GM12878 (cell line): ENCODE data around the gene STK39. TPM values are rescaled to one million over a fixed set of nuclear protein-coding genes. Genes with fewer than 3 reads are reported as not detected.

Experiments
- ATAC-seq: fragments of 200-7000 bp; cut with Tn5 transposase; 3 replicates; pipeline ENCODE4 v1.9.1; 2020; ENCODE audit warnings: mild to moderate bottlenecking, moderate library complexity
- BruUV-seq: library from RNA; stranded (reverse); fragments of 400-500 nt; replicated peaks from 2 replicates; lab custom pipeline; 2021; lab: Mats Ljungman, UMichigan
- CTCF ChIA-PET: fragments of 300-600 bp; sonication (Branson Sonifier 250); formaldehyde crosslinking; extraction: SDS; loops from one replicate; lab custom pipeline; 2021; ENCODE audit warnings: inconsistent platforms; lab: Yijun Ruan, JAX
- POLR2A ChIA-PET: fragments of 350-600 bp; formaldehyde crosslinking; extraction: SDS; loops from one replicate; lab custom pipeline; 2021; ENCODE audit warnings: inconsistent platforms; lab: Charles Lee
- RAD21 ChIA-PET: fragments of 300-600 bp; sonication (Branson Sonifier 250); formaldehyde crosslinking; loops from one replicate; lab custom pipeline; 2023; ENCODE audit warnings: antibody characterized with exemption; ENCODE audit not compliant: unreplicated experiment; lab: Charles Lee
- SMC1A ChIA-PET: fragments of 300-600 bp; sonication (Branson Sonifier 250); formaldehyde crosslinking; loops from one replicate; lab custom pipeline; 2023; ENCODE audit not compliant: unreplicated experiment, uncharacterized antibody; lab: Charles Lee
- DNase-seq: peaks from one replicate; pipeline ENCODE4 v3.0.0-alpha.2; 2011; ENCODE audit warnings: low read depth, low spot score
- FAIRE-seq: peaks from 3 replicates; lab custom pipeline; 2011; peaks lifted over from hg19 to GRCh38; lab: Jason Lieb, UNC
- H2AFZ ChIP-seq: 2 replicates; pipeline ENCODE4 v1.6.0; 2011; ENCODE audit warnings: low read depth, low read length, control low read depth; ENCODE audit not compliant: control insufficient read depth
- H3K27ac ChIP-seq: 2 replicates; pipeline ENCODE4 v1.5.1; 2011; ENCODE audit warnings: control low read depth; ENCODE audit not compliant: control insufficient read depth, insufficient read depth
- H3K27me3 ChIP-seq, 2 experiments: replicated peaks in 1 of 2; 2 replicates each; pipeline versions ENCODE4 v1.6.0 to v1.6.1; 2011; ENCODE audit warnings: low read length in 1 of 2; ENCODE audit not compliant: control insufficient read depth in 2 of 2, insufficient read depth in 2 of 2
- H3K36me3 ChIP-seq, 2 experiments: 2 replicates each; pipeline ENCODE4 v1.5.1; 2011; ENCODE audit warnings: low read length in 1 of 2; ENCODE audit not compliant: control insufficient read depth in 2 of 2, insufficient read depth in 2 of 2
- H3K4me1 ChIP-seq: 2 replicates; pipeline ENCODE4 v1.6.1; 2011; ENCODE audit warnings: mild to moderate bottlenecking, low read length, moderate library complexity, mixed read lengths; ENCODE audit not compliant: control insufficient read depth, insufficient read depth
- H3K4me2 ChIP-seq: 2 replicates; pipeline ENCODE4 v1.6.0; 2011; ENCODE audit warnings: control low read depth; ENCODE audit not compliant: control insufficient read depth, insufficient read depth
- H3K4me3 ChIP-seq: fragments of 200-600 bp; sonication (generic); 2 replicates; pipeline ENCODE4 v1.5.1; 2016
- H3K79me2 ChIP-seq: 2 replicates; pipeline ENCODE4 v1.6.0; 2011; ENCODE audit warnings: low read length; ENCODE audit not compliant: control insufficient read depth, insufficient read depth
- H3K9ac ChIP-seq: 2 replicates; pipeline ENCODE4 v1.8.0; 2011; ENCODE audit warnings: low read length, control low read depth, mixed read lengths; ENCODE audit not compliant: control insufficient read depth, insufficient read depth
- H3K9me3 ChIP-seq: replicated peaks from 3 replicates; pipeline ENCODE4 v1.5.1; 2011; ENCODE audit warnings: mild to moderate bottlenecking, low read length; ENCODE audit not compliant: control insufficient read depth, insufficient read depth
- H4K20me1 ChIP-seq: 2 replicates; pipeline ENCODE4 v1.6.0; 2011; ENCODE audit not compliant: control insufficient read depth, insufficient read depth
- FOS ChIP-seq: IDR thresholded peaks from 3 replicates; pipeline ENCODE4 v1.6.1; 2011; ENCODE audit warnings: borderline replicate concordance; ENCODE audit not compliant: insufficient read length; ENCODE audit errors: extremely low read depth
- IRF3 ChIP-seq: fragments of 450-650 bp; IDR thresholded peaks from 2 replicates; pipeline ENCODE4 v1.6.1; 2014; ENCODE audit warnings: mild to moderate bottlenecking
- JUND ChIP-seq: IDR thresholded peaks from 2 replicates; pipeline ENCODE4 v1.6.1; 2012; ENCODE audit warnings: low read depth, mild to moderate bottlenecking, low read length, improper control_type of control experiment, moderate library complexity
- MEF2A ChIP-seq: IDR thresholded peaks from 2 replicates; pipeline ENCODE4 v1.6.1; 2011; ENCODE audit warnings: low read depth, mild to moderate bottlenecking, low read length, moderate library complexity; ENCODE audit not compliant: insufficient read depth
- NBN ChIP-seq: fragments of 450-650 bp; IDR thresholded peaks from 2 replicates; pipeline ENCODE4 v1.6.1; 2016
- NR2F1 ChIP-seq: fragments of 450-650 bp; conservative IDR thresholded peaks from 2 replicates; pipeline ENCODE4 v1.6.1; 2017; ENCODE audit warnings: mild to moderate bottlenecking
- SIN3A ChIP-seq: IDR thresholded peaks from 2 replicates; pipeline ENCODE4 v1.6.1; 2012; ENCODE audit warnings: low read depth, low read length, improper control_type of control experiment
- SRF ChIP-seq, 2 experiments: IDR thresholded peaks; 2 replicates each; pipeline ENCODE4 v1.6.1; 2011; ENCODE audit warnings: low read depth in 2 of 2, low read length in 2 of 2, mild to moderate bottlenecking in 1 of 2, moderate library complexity in 1 of 2
- WGBS: methylation state at CpG from one replicate; pipeline ENCODE4 v1.1.6; 2016; ENCODE audit warnings: low lambda C conversion rate; ENCODE audit not compliant: insufficient replicate concordance, insufficient coverage; ENCODE audit errors: missing lambda C conversion rate; 5-methylcytosine and 5-hydroxymethylcytosine counted together
- in situ Hi-C: fragments of 300-500 bp; cut with MboI; formaldehyde crosslinking; loops from 9 replicates; pipeline ENCODE4 v1.14.3; 2018; ENCODE audit warnings: mixed read lengths
- intact Hi-C: fragments of 100-400 bp; cut with micrococcal nuclease; formaldehyde crosslinking; loops from one replicate; pipeline ENCODE4 v1.14.2; 2022; ENCODE audit not compliant: unreplicated experiment
- polyA plus RNA-seq, 11 experiments: library from polyadenylated mRNA; depleted of rRNA in 4 of 11; unstranded in 6 of 11; stranded (reverse) in 5 of 11; fragments of >200 nt; fragmentation: Nextera tagmentation in 4 of 11; fragmentation: Illumina TruSeq in 1 of 11; extraction: Ambion mirVana in 4 of 11; extraction: Trizol in 1 of 11; gene quantifications; 1 replicate in 1 of 11; 2 replicates in 10 of 11; pipeline versions ENCODE4 v1.2.1 to v1.2.3, GENCODE V29; 2011 to 2016; ENCODE audit warnings: inconsistent platforms in 2 of 11, missing spikeins in 2 of 11, low read depth in 1 of 11
- total RNA-seq, 4 experiments: library from RNA; depleted of rRNA in 3 of 4; stranded (reverse); fragments of >200 nt in 3 of 4; fragmentation: Illumina TruSeq in 1 of 4; extraction: Trizol in 1 of 4; gene quantifications; 2 replicates each; pipeline versions ENCODE4 v1.2.1 to v1.2.3, GENCODE V29; 2013 to 2021
- TF ChIP-seq, protein P1 (sequence below): fragments of 450-650 bp; formaldehyde crosslinking; IDR thresholded peaks from 2 replicates; pipeline ENCODE4 v1.4.0; 2020; ENCODE audit warnings: mild to moderate bottlenecking, moderate library complexity
- TF ChIP-seq, protein P2 (sequence below): IDR thresholded peaks from 2 replicates; pipeline ENCODE4 v1.6.1; 2012; ENCODE audit warnings: low read depth, low read length, improper control_type of control experiment

STK39 gene
- total and polyA plus RNA-seq, 10 of the 15 experiments (the other 5 are each of a cell fraction or from before 2014, with no cell fraction given), result 0.03 to 0.21 (median 0.07) TPM; not detected in 5

DNA sequence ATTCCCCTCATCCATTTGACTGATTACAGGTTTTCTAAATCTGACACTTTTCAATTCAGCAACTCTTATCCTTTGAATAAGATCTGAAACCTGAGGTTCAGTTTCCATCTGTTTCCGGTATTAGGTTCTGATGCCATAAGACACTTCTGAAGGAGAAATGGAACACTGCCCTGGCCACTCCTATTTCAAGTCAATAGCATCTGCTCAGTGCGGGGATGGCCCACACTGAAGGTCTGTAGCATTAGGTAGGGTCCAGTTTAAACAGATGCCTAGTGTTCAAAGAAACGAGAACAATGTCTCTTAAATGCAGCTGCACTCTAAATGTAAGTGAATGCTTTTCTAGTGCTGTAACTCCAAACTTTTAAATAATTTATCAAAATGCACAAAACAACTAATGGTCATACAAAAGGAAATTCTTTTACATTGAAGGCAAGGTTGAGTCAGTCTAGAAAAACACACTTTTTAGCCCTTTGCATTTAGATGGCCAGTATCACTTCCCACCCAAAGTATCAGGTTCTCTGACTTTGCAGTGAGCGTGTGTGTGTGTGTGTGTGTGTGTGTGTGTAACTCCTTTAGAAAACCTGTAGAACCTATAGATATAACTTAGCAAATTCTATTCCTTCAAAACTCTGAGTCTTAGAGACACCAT, 78.2 kb downstream of the STK39 start:
- no TSS peak for BruUV-seq
- in situ Hi-C loops (no loop called here), intact Hi-C loops (no loop called here)
- Histone ChIP-seq H4K20me1 (no peaks in the 10 kb centered on the region), H3K4me1 (no peaks in the 10 kb centered on the region), H3K9me3 (no peaks in the 10 kb centered on the region), H2AFZ (no peak overlapping the region), H3K27me3 (peaks cover 1 to 6% of the 10 kb centered on the region in 2 experiments; a peak in 2 of 4 replicates), H3K36me3 (no peaks in the 10 kb centered on the region), H3K27ac (no peak overlapping the region), H3K4me2 (no peak overlapping the region), H3K79me2 (no peaks in the 10 kb centered on the region), H3K9ac (no peak overlapping the region), H3K4me3 (no peak overlapping the region)
- ChIA-PET RAD21 (no interaction called here), POLR2A (no interaction called here), SMC1A (no interaction called here), CTCF (no interaction called here)
- FAIRE-seq (no peak), DNase-seq (no peak), ATAC-seq (no peak)
- TF ChIP-seq IRF3, result no peak
- no peak for TF ChIP-seq NR2F1
- TF ChIP-seq SRF (IDR thresholded peaks at IDR 0.05; ENCODE audit: low read depth in 2 of 2, low read length in 2 of 2), result no peak
- no peak for TF ChIP-seq MEF2A
- WGBS, result 38% methylated on average over 4 of the region's 4 CpGs

DNA sequence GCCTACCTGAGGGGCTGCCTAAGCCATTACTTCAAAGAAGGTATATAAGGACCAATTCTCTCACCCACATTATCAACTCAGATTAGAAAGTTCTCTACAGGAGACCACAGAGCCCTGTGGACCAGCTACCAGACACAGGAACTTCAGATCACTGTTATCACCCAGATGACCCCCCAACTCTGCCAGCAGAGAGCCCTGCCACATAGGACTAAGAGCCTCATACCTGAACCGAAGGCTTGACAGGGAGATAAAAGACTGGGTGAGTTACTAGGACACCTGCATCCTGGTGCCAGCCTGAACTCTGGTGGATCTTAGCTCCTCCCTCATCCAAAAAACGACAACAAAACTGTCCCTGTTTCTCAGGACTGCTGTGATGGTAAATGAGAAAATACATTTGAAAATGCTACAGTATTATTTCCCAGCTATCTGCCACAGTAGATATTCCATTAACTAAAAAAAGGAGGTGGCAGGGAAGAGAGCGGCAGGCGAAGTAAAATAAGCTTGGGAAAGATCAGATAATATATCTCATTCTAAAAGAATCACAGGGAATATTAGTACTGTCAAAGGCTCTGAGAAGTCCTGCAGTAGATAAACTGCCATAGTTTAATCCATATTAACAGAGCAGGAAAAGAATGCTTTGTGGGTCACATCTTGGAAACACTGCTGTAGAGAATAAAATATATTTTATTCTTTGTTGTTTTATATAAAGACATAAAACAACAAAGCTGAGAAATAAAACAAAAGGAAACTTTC, 79.7 kb downstream of the STK39 start:
- H3K9me3 ChIP-seq, result no peaks in the 10 kb centered on the region
- no peak overlapping the region for H3K4me3 ChIP-seq
- ChIA-PET CTCF (no interaction called here), RAD21 (no interaction called here), SMC1A (no interaction called here)
- no peak overlapping the region for H3K9ac ChIP-seq
- intact Hi-C loops (no loop called here), in situ Hi-C loops (no loop called here)
- H3K4me2 ChIP-seq, result no peak overlapping the region
- peaks cover 1 to 6% of the 10 kb centered on the region in 2 experiments; a peak in 2 of 4 replicates for H3K27me3 ChIP-seq
- FAIRE-seq, result no peak
- WGBS, result 39% methylated on average over 4 of the region's 4 CpGs
- H2AFZ ChIP-seq, result no peak overlapping the region
- H3K36me3 ChIP-seq, result no peaks in the 10 kb centered on the region
- BruUV-seq, result no TSS peak
- H4K20me1 ChIP-seq, result no peaks in the 10 kb centered on the region
- no peaks in the 10 kb centered on the region for H3K4me1 ChIP-seq
- TF ChIP-seq SIN3A, result no peak
- TF ChIP-seq NBN, result no peak
- TF ChIP-seq, protein P1, sequence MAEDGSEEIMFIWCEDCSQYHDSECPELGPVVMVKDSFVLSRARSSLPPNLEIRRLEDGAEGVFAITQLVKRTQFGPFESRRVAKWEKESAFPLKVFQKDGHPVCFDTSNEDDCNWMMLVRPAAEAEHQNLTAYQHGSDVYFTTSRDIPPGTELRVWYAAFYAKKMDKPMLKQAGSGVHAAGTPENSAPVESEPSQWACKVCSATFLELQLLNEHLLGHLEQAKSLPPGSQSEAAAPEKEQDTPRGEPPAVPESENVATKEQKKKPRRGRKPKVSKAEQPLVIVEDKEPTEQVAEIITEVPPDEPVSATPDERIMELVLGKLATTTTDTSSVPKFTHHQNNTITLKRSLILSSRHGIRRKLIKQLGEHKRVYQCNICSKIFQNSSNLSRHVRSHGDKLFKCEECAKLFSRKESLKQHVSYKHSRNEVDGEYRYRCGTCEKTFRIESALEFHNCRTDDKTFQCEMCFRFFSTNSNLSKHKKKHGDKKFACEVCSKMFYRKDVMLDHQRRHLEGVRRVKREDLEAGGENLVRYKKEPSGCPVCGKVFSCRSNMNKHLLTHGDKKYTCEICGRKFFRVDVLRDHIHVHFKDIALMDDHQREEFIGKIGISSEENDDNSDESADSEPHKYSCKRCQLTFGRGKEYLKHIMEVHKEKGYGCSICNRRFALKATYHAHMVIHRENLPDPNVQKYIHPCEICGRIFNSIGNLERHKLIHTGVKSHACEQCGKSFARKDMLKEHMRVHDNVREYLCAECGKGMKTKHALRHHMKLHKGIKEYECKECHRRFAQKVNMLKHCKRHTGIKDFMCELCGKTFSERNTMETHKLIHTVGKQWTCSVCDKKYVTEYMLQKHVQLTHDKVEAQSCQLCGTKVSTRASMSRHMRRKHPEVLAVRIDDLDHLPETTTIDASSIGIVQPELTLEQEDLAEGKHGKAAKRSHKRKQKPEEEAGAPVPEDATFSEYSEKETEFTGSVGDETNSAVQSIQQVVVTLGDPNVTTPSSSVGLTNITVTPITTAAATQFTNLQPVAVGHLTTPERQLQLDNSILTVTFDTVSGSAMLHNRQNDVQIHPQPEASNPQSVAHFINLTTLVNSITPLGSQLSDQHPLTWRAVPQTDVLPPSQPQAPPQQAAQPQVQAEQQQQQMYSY (CRISPR knock-in tag), result no peak
- TF ChIP-seq, protein P2, sequence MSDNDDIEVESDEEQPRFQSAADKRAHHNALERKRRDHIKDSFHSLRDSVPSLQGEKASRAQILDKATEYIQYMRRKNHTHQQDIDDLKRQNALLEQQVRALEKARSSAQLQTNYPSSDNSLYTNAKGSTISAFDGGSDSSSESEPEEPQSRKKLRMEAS, result no peak
- TF ChIP-seq FOS, result no peak
- TF ChIP-seq JUND, result no peak
- TF ChIP-seq, all 136 proteins: peak for 0
- POLR2A ChIA-PET, result no interaction called here
- DNase-seq (no peak), ATAC-seq (no peak)
- no peaks in the 10 kb centered on the region for H3K79me2 ChIP-seq
- H3K27ac ChIP-seq, result no peak overlapping the region
